Skin epidermis (tissue), 12 donors: Measurements from ENCODE around the gene XCL1.
A peak's percentile ranks its signal among the peaks of the same experiment; 100 is the strongest.

Experiments
- H3K27ac ChIP-seq, 21 experiments: fragments of 200-600 bp; sonication (generic) in 11 of 21; one replicate each; pipeline ENCODE4 v1.5.0; 2020; ENCODE audit warnings: mild to moderate bottlenecking in 3 of 21, inconsistent platforms in 2 of 21, moderate library complexity in 2 of 21
- H3K4me3 ChIP-seq, 7 experiments: fragments of 200-600 bp; sonication (generic) in 2 of 7; one replicate each; pipeline ENCODE4 v1.5.0; 2020; ENCODE audit warnings: inconsistent platforms in 2 of 7, mild to moderate bottlenecking in 2 of 7, moderate library complexity in 1 of 7

The XCL1 gene

GRCh38 chr1:168599641-168600040 lies 23.2 kb downstream of the XCL1 start:
- no peak overlapping the region for H3K27ac ChIP-seq
- H3K4me3 ChIP-seq, result no peak overlapping the region

GRCh38 chr1:168601051-168601450 lies 24.6 kb downstream of the XCL1 start:
- no peak overlapping the region for H3K4me3 ChIP-seq
- no peak overlapping the region for H3K27ac ChIP-seq

- Histone ChIP-seq H3K27ac (no peak overlapping the region), H3K4me3 (no peak overlapping the region)
These were observed 27.2 kb downstream of the XCL1 start for GRCh38 chr1:168603501-168604110.

GRCh38 chr1:168605443-168605842 lies 29.0 kb downstream of the XCL1 start:
- no peak overlapping the region for H3K4me3 ChIP-seq
- no peak overlapping the region for H3K27ac ChIP-seq

GRCh38 chr1:168606096-168606495 lies 29.7 kb downstream of the XCL1 start:
- no peak overlapping the region for H3K27ac ChIP-seq
- H3K4me3 ChIP-seq, result no peak overlapping the region

- Histone ChIP-seq H3K4me3 (no peak overlapping the region), H3K27ac (no peak overlapping the region)
These were observed 31.5 kb downstream of the XCL1 start for GRCh38 chr1:168607872-168608428.

GRCh38 chr1:168608796-168609715 lies 32.7 kb downstream of the XCL1 start:
- H3K4me3 ChIP-seq, result no peak overlapping the region

GRCh38 chr1:168609741-168610510 lies 33.5 kb downstream of the XCL1 start:
- H3K27ac ChIP-seq, result peak overlapping the region in 3 of 21 experiments; percentile 13 to 40 (median 20)
- no peak overlapping the region for H3K4me3 ChIP-seq

More at GRCh38 chr1:168608796-168609715, 32.7 kb downstream of the XCL1 start:
- H3K27ac ChIP-seq, result peak overlapping the region in 3 of 21 experiments; percentile 13 to 40 (median 20)

- Histone ChIP-seq H3K27ac (no peak overlapping the region), H3K4me3 (no peak overlapping the region)
These were observed 36.6 kb downstream of the XCL1 start for GRCh38 chr1:168613038-168613451.

- Histone ChIP-seq H3K27ac (no peak overlapping the region), H3K4me3 (no peak overlapping the region)
These were observed 37.4 kb downstream of the XCL1 start for GRCh38 chr1:168613691-168614231.

GRCh38 chr1:168614235-168614634 lies 37.8 kb downstream of the XCL1 start:
- H3K27ac ChIP-seq, result no peak overlapping the region
- H3K4me3 ChIP-seq, result no peak overlapping the region

GRCh38 chr1:168615965-168616364 lies 39.6 kb downstream of the XCL1 start:
- Histone ChIP-seq H3K4me3 (no peak overlapping the region), H3K27ac (no peak overlapping the region)

GRCh38 chr1:168617974-168618750 lies 41.8 kb downstream of the XCL1 start:
- no peak overlapping the region for H3K27ac ChIP-seq

GRCh38 chr1:168618886-168619285 lies 42.5 kb downstream of the XCL1 start:
- Histone ChIP-seq H3K4me3 (no peak overlapping the region), H3K27ac (no peak overlapping the region)

More at GRCh38 chr1:168617974-168618750, 41.8 kb downstream of the XCL1 start:
- no peak overlapping the region for H3K4me3 ChIP-seq

- no peak overlapping the region for H3K27ac ChIP-seq
- no peak overlapping the region for H3K4me3 ChIP-seq
These were observed 45.0 kb downstream of the XCL1 start for GRCh38 chr1:168621356-168621755.

- no peak overlapping the region for H3K27ac ChIP-seq
- H3K4me3 ChIP-seq, result no peak overlapping the region
These were observed 46.8 kb downstream of the XCL1 start for GRCh38 chr1:168623003-168623828.

GRCh38 chr1:168623831-168624230 lies 47.4 kb downstream of the XCL1 start:
- Histone ChIP-seq H3K4me3 (no peak overlapping the region), H3K27ac (no peak overlapping the region)

- H3K4me3 ChIP-seq, result no peak overlapping the region
- no peak overlapping the region for H3K27ac ChIP-seq
These were observed 49.9 kb downstream of the XCL1 start for GRCh38 chr1:168626326-168626725.
